PC-3 (cell line): ENCODE measurements around the gene IL36B. TPM values are rescaled to one million over a fixed set of nuclear protein-coding genes. Genes with fewer than 3 reads are reported as not detected.
A peak's percentile ranks its signal among the peaks of the same experiment; 100 is the strongest.

ENCODE experiments used
- ATAC-seq: fragments of 200-7000 bp; cut with Tn5 transposase; 2 replicates; pipeline ENCODE4 v1.9.1; 2020; ENCODE audit warnings: mild to moderate bottlenecking, moderate library complexity
- BruUV-seq: library from RNA; stranded (reverse); fragments of 400-500 nt; replicated peaks from 2 replicates; lab custom pipeline; 2021; lab: Mats Ljungman, UMichigan
- CTCF ChIA-PET: fragments of 300-600 bp; sonication (Branson Sonifier 250); formaldehyde crosslinking; loops from one replicate; lab custom pipeline; 2022; ENCODE audit warnings: antibody characterized with exemption; lab: Charles Lee
- POLR2A ChIA-PET: fragments of 300-600 bp; sonication (Branson Sonifier 250); formaldehyde crosslinking; loops from one replicate; lab custom pipeline; 2022; ENCODE audit warnings: antibody characterized with exemption; ENCODE audit not compliant: unreplicated experiment; lab: Charles Lee
- DNase-seq: peaks from one replicate; pipeline ENCODE4 v3.0.0-alpha.2; 2015
- H2AFZ ChIP-seq: fragments of 300-600 bp; sonication (generic); 2 replicates; pipeline ENCODE4 v1.6.0; 2016; ENCODE audit warnings: antibody characterized with exemption, low read length
- H3F3A ChIP-seq: fragments of 300-600 bp; sonication (generic); one replicate; pipeline ENCODE4 v1.6.0; 2017; ENCODE audit warnings: antibody characterized with exemption, low read length, control low read depth, mild to moderate bottlenecking; ENCODE audit not compliant: unreplicated experiment
- H3K27ac ChIP-seq: fragments of 300-600 bp; sonication (generic); 2 replicates; pipeline ENCODE4 v1.5.1; 2016; ENCODE audit warnings: mild to moderate bottlenecking, low read length
- H3K27me3 ChIP-seq: fragments of 300-600 bp; sonication (generic); 2 replicates; pipeline ENCODE4 v1.6.1; 2016; ENCODE audit warnings: low read length, mixed read lengths
- H3K36me3 ChIP-seq: fragments of 300-600 bp; sonication (generic); 2 replicates; pipeline ENCODE4 v1.6.1; 2016; ENCODE audit warnings: low read depth, mixed run types, low read length, mixed read lengths
- H3K4me1 ChIP-seq: fragments of 300-600 bp; sonication (generic); 2 replicates; pipeline ENCODE4 v1.5.1; 2016; ENCODE audit warnings: low read length; ENCODE audit not compliant: insufficient read depth
- H3K4me2 ChIP-seq: fragments of 300-600 bp; sonication (generic); 2 replicates; pipeline ENCODE4 v1.6.0; 2016; ENCODE audit warnings: low read length
- H3K4me3 ChIP-seq: fragments of 300-600 bp; sonication (generic); 2 replicates; pipeline ENCODE4 v1.5.1; 2016; ENCODE audit warnings: mild to moderate bottlenecking, low read length, mixed read lengths
- H3K79me2 ChIP-seq: fragments of 300-600 bp; sonication (generic); 2 replicates; pipeline ENCODE4 v1.6.1; 2017; ENCODE audit warnings: low read length, mixed read lengths
- H3K9ac ChIP-seq: fragments of 300-600 bp; sonication (generic); 2 replicates; pipeline ENCODE4 v1.6.0; 2016; ENCODE audit warnings: mild to moderate bottlenecking, low read length
- H3K9me2 ChIP-seq: fragments of 300-600 bp; sonication (generic); replicated peaks from 2 replicates; pipeline ENCODE4 v1.6.1; 2016; ENCODE audit warnings: mixed run types, low read length, mixed read lengths
- H3K9me3 ChIP-seq: fragments of 300-600 bp; sonication (generic); 2 replicates; pipeline ENCODE4 v1.6.1; 2016; ENCODE audit warnings: low read length, mixed read lengths
- H4K20me1 ChIP-seq: fragments of 300-600 bp; sonication (generic); 2 replicates; pipeline ENCODE4 v1.6.1; 2016; ENCODE audit warnings: low read length, mixed read lengths
- EZH2 ChIP-seq: fragments of 300-600 bp; sonication (generic); IDR thresholded peaks from one replicate; pipeline ENCODE4 v1.6.1; 2017; ENCODE audit warnings: antibody characterized with exemption, mild to moderate bottlenecking, low read length; ENCODE audit not compliant: unreplicated experiment
- EZH2phosphoT487 ChIP-seq: fragments of 300-600 bp; sonication (generic); IDR thresholded peaks from 2 replicates; pipeline ENCODE4 v1.6.1; 2018; ENCODE audit warnings: mild to moderate bottlenecking, antibody characterized with exemption, low read length, borderline replicate concordance
- intact Hi-C: fragments of 100-400 bp; cut with micrococcal nuclease; formaldehyde crosslinking; loops from 2 replicates; pipeline ENCODE4 v1.9.0; 2023
- total RNA-seq: library from RNA; depleted of rRNA; stranded (reverse); fragments of >200 nt; gene quantifications from 2 replicates; pipeline ENCODE4 v1.2.3, GENCODE V29; 2014
- TF ChIP-seq, protein P1 (sequence below): fragments of 300-600 bp; sonication (generic); conservative IDR thresholded peaks from 2 replicates; pipeline ENCODE4 v1.5.1; 2017; ENCODE audit warnings: antibody characterized with exemption, low read depth, mild to moderate bottlenecking, low read length

IL36B gene
- total RNA-seq, 1 experiment from 2014 or later = not detected

DNA sequence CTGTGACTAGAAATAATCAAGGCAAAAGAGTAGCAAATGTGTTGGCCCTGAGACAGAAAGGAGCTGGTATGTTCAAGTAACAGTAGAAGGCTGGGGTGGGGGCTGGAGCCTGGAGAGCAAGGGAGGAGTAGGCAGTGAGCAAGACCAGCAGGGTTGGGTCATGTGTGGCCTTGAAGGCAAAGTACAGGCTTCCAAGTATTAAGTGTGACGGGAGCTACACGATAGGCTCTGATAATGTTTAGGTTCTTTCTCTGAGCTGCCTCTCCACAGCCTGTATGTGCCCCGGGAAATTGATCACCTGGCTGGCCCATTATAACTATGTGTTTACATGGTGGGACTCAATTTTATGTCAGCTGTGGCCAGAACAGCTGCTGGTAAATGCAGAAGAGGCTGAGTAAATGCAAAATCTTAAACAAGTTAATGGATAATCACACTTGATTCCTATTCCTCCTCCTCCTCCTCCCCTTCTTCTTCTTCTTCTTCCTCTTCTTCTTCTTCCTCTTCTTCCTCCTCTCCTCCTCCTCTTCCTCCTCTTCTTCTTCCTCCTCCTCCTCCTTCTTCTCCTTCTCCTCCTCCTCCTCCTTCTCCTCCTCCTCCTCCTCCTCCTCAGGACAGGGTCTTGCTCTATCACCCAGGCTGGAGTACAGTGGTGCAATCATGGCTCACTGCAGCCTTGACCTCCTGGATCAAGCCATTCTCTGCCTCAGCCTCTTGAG lies 24.4 kb upstream of the IL36B start:
- Histone ChIP-seq H3K4me2 (no peak overlapping the region), H3K4me3 (no peak overlapping the region), H3K9me3 (no peaks in the 10 kb centered on the region), H3K27ac (peak overlapping the region; percentile 99), H3K9ac (peak overlapping the region; percentile 85), H3K4me1 (peaks cover 32% of the 10 kb centered on the region), H3F3A (no peaks in the 10 kb centered on the region), H3K79me2 (no peaks in the 10 kb centered on the region), H2AFZ (no peak overlapping the region), H3K27me3 (no peaks in the 10 kb centered on the region), H3K9me2 (no peaks in the 10 kb centered on the region), H4K20me1 (no peaks in the 10 kb centered on the region), H3K36me3 (no peaks in the 10 kb centered on the region)
- no peak for DNase-seq
- ATAC-seq = no peak
- TF ChIP-seq EZH2phosphoT487 = no peak
- TF ChIP-seq, protein P1, sequence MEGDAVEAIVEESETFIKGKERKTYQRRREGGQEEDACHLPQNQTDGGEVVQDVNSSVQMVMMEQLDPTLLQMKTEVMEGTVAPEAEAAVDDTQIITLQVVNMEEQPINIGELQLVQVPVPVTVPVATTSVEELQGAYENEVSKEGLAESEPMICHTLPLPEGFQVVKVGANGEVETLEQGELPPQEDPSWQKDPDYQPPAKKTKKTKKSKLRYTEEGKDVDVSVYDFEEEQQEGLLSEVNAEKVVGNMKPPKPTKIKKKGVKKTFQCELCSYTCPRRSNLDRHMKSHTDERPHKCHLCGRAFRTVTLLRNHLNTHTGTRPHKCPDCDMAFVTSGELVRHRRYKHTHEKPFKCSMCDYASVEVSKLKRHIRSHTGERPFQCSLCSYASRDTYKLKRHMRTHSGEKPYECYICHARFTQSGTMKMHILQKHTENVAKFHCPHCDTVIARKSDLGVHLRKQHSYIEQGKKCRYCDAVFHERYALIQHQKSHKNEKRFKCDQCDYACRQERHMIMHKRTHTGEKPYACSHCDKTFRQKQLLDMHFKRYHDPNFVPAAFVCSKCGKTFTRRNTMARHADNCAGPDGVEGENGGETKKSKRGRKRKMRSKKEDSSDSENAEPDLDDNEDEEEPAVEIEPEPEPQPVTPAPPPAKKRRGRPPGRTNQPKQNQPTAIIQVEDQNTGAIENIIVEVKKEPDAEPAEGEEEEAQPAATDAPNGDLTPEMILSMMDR = no peak
- no peak for TF ChIP-seq EZH2
- intact Hi-C loops = loop anchor here (5.0 kb wide), 2 partner anchors 105 to 330 kb away; no protein-coding TSS in a partner anchor
- BruUV-seq = no TSS peak
- ChIA-PET POLR2A (interaction anchor here (0.6 to 1.2 kb wide), 2 partner anchors 9 to 46 kb away, joined by 3 to 6 read pairs; no protein-coding TSS in a partner anchor), CTCF (interaction anchor here (0.7 kb wide), 1 partner anchor 59 kb away, joined by 4 read pairs; no protein-coding TSS in a partner anchor)

DNA sequence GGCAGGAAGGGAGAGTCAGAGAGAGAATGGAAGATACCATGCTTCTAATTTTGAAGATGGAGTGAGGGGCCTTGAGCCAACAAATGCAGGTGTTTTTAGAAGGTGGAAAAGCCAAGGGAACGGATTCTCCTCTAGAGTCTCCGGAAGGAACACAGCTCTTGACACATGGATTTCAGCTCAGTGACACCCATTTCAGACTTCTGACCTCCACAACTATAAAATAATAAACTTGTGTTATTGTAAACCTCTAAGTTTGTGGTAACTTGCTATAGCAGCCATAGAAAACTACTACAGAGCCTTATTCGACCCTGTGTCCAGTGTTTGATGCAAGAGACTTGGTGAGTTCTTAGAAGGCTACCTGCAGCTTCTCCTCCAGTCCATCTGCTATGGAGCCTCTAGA lies 22.9 kb upstream of the IL36B start:
- H3K27ac ChIP-seq = no peak overlapping the region
- CTCF ChIA-PET = no interaction called here
- H3K4me1 ChIP-seq = peaks cover 35% of the 10 kb centered on the region
- no peak overlapping the region for H3K4me3 ChIP-seq
- no peak overlapping the region for H2AFZ ChIP-seq
- H3F3A ChIP-seq = no peaks in the 10 kb centered on the region
- no peak for DNase-seq
- BruUV-seq = no TSS peak
- H4K20me1 ChIP-seq = no peaks in the 10 kb centered on the region
- H3K9me2 ChIP-seq = no peaks in the 10 kb centered on the region
- no peaks in the 10 kb centered on the region for H3K79me2 ChIP-seq
- no peak overlapping the region for H3K9ac ChIP-seq
- no peaks in the 10 kb centered on the region for H3K27me3 ChIP-seq
- POLR2A ChIA-PET = no interaction called here
- no peaks in the 10 kb centered on the region for H3K9me3 ChIP-seq
- no peak for TF ChIP-seq EZH2
- TF ChIP-seq, protein P1 = no peak
- no peak for TF ChIP-seq EZH2phosphoT487
- intact Hi-C loops = loop anchor here (5.0 kb wide), 2 partner anchors 103 to 328 kb away; no protein-coding TSS in a partner anchor
- ATAC-seq = no peak
- H3K36me3 ChIP-seq = no peaks in the 10 kb centered on the region
- no peak overlapping the region for H3K4me2 ChIP-seq

DNA sequence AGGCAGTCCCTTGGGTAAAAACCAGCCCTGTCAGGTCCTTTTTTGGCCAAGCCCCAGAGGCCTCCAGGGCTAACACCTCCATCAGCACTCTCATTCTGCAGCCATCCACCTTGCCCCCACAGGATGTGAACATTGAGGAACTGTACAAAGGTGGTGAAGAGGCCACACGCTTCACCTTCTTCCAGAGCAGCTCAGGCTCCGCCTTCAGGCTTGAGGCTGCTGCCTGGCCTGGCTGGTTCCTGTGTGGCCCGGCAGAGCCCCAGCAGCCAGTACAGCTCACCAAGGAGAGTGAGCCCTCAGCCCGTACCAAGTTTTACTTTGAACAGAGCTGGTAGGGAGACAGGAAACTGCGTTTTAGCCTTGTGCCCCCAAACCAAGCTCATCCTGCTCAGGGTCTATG lies 22.4 kb upstream of the IL36B start:
- TF ChIP-seq EZH2phosphoT487 (no peak), EZH2 (no peak)
- TF ChIP-seq, protein P1 = no peak
- POLR2A ChIA-PET = no interaction called here

More for the DNA sequence above, 22.4 kb upstream of the IL36B start:
- Histone ChIP-seq H3K27me3 (no peaks in the 10 kb centered on the region), H3K27ac (no peak overlapping the region), H3F3A (no peaks in the 10 kb centered on the region), H3K9ac (no peak overlapping the region), H3K9me3 (no peaks in the 10 kb centered on the region), H3K4me3 (no peak overlapping the region), H3K9me2 (no peaks in the 10 kb centered on the region), H4K20me1 (no peaks in the 10 kb centered on the region), H3K4me1 (peaks cover 41% of the 10 kb centered on the region), H3K36me3 (no peaks in the 10 kb centered on the region), H2AFZ (no peak overlapping the region), H3K79me2 (no peaks in the 10 kb centered on the region), H3K4me2 (no peak overlapping the region)
- CTCF ChIA-PET = no interaction called here
- DNase-seq = no peak
- ATAC-seq = no peak
- BruUV-seq = no TSS peak
- intact Hi-C loops = loop anchor here (5.0 kb wide), 2 partner anchors 103 to 328 kb away; no protein-coding TSS in a partner anchor
